NCI-H2081 (cell line): ENCODE measurements around the gene KRTAP4-4.

ENCODE experiments used
- DNase-seq, 2 experiments: peaks; one replicate each; lab custom pipeline; 2025; lab: John Stamatoyannopoulos, UW

KRTAP4-4 gene

GRCh38 chr17:41111151-41111885 is 49.2 kb downstream of the KRTAP4-4 start:
- no peak for DNase-seq
